Skin of body (tissue), 2 donors: Measurements from ENCODE around the gene SERPINE2. TPM values are rescaled to one million over a fixed set of nuclear protein-coding genes. Genes with fewer than 3 reads are reported as not detected.

ENCODE experiments used
- DNase-seq: peaks from one replicate; lab custom pipeline; 2025; lab: John Stamatoyannopoulos, UW
- total RNA-seq: library from RNA; depleted of rRNA; stranded (reverse); fragments of >200 nt; gene quantifications from one replicate; pipeline ENCODE4 v1.2.3, GENCODE V29; 2014

SERPINE2 gene
- total RNA-seq, 1 donor from 2014 or later, result 32.9 TPM

DNA sequence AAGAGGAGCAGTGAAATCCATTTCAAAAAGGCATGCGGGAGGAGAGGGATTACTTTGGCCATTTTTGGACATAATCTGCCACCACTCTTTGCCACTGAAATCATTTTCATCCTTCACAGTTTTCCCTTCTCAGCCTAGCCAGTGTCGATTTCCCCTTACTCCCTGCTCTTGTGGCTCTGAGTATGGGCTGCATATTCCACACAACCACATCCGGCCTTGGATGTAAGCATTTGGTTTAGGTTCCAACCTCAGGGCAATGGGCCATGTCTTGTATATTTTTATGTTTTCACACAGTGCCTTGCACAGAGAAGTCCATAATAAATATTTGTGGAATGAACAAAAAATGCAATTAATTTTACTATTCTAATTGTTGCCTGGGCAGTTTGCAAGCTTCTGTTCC is 7.7 kb upstream of the SERPINE2 start:
- no peak for DNase-seq

DNA sequence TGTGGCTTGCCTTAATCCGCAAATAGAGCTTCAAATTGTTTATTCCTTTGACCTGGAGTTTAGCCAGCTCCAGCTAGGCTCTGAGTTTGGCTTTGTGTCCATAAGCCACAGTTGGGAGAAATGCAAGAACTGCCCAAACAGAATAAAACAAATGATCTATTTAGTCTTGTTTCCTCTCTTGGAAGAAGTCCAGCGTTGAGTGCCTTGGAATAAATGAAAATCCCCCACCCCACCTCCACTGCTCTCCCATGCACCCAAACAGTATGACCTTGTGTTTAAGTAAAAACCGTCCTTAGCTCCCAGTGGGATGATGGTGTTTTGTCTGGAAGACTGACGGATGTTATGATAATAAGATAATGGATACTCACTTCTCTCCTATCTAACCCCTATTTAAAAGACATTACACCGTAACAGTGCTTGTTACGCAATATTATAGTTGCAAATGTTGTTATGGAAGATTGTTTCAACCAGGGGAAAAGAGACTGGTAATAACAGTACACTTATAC is 3.2 kb upstream of the SERPINE2 start:
- DNase-seq, result no peak

DNA sequence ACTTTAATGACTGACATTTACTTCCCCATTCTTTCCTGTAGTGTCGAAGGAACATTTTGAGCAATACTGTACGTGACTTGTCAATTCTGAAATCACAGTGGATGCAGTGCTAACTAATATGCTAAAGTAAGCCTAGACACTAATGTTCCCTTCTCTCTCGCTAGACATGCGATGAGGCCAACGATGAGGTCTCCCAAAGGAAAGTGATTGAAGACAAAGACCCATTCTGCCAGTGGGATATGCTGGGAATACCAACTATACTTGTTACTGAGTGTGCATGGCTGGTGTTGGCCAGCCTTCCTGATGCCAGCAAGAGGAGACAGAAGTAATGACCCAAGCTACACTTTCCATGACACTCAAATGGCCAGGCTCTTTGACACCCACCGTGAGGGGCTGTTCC is 2.5 kb upstream of the SERPINE2 start:
- DNase-seq, result no peak

DNA sequence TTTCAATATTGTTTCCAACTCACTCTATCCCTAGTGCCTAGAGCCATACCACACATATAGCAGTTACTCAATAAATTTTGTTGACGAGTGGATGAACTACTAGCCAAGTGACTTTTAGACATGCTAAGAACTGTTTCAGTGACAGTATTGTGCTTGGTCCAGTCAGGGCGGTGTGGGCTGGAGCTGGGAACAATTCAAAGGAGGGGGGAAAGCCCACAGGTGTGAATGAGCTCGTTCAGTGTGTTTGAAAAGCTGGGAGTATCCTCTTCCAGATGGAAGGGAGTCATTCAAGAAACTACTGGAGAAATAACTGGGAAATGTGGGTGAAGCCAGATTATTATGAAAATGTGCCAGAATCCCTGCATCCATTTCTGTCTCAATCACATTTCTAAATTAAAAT is 1.7 kb upstream of the SERPINE2 start:
- DNase-seq, result no peak

DNA sequence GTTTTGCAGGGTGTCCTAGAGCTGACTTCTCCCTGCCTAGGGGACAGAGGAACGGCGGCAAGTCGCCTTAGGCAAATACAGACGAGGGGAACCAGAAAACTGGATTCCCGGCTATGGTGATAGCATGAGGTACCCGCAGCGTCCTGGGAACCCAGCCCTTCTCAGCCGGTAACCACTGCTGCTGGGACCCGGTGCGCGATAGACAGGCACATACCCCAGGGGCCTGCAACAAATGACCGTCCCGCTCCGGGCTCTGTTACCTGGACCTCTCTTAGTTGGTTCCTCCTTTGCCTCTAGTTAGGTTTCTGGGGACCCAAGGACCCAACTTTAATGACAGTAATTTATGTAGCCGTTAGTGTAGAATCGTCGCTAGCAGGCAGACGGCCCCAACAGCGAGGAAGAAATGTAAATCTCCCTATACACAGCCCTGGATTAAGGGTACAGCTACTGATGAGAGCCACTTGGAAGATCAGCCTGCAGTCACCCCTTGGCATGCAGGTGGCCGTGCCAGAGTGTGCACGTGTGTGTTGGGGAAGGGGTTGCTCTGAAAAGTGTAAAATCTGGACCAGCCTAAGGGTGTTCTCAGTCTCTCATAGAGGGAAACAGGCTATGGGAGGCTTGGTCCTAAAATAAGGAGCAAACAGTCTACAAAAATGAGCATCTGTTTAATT is 819 bp upstream of the SERPINE2 start:
- no peak for DNase-seq

DNA sequence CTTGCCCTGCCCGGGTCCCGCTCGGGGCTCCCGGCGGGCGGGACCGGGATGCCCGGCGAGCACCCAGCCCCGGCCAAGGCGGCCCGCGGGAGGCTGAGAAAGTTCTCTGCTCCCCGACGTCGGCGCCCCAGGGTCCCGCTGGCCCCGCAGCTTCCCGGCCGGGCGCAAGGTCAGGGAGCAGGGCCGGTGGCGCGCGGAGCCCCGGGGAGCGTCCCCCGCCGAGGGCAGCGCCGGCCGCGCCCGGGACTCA is 331 bp downstream of the SERPINE2 start:
- no peak for DNase-seq

DNA sequence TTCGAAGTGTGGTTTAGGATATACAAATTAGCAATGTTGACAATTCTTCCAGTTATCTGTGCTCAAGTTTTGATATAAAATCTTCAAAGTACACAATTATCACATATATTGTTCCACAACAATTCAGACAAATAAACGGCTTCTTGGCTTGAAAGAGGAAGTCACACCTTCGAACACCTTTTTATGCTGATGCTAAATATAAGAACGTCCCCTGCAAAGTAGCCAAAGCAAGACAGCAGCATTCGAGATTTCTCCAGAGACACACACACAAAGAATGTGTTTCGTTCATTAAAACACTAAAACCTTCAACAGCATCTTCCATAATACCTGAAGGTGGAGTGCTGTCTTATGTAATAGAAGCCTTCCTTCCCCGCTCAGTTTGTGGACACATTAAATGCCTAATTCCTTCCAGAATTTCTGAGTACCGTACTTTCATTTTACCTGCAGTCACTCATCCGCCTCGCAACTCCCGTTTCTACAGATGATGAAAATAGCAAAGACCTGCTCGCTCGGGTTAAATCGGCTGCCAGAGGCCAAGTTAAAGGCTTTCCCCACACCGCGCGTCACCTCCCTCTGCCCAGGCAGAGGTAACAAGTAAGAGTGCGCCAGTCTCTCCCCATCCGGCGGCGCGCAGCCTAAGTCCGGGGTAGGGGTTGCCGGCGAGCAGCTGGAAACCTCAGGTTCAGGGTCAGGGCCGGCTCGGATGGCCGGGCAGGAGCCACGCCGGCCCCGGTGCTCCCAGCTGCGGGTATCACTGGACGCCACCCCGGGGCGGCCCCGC is 847 bp downstream of the SERPINE2 start:
- DNase-seq, result no peak

DNA sequence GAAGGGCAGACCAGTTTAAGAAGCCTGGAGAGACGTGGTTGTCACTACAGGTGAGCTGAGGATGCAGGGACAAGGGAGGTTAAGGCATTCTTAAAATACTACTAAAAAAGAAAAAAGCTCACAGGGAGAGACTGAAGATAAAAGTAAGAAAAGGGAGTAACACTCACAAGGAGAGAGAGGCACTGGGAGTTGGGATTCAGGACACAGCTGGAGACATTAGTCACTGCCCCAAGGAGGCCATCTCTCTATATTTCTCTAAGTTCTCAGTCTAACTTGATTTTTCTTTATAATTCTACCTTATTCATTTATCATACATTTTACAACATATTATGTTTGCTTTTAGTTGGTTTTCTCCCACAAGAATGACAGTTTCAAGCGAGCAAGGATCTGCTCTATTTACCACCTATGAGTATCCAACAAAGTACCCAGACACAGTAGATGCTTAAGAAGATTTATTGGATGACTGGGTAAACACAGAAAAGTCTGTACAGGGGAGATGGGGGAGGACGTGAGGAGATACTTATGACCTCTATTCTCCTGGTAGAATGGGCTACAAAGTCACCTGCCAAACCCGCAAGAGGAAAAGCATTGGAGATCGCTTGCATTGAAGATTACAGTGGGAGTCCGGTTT is 2.2 kb downstream of the SERPINE2 start:
- DNase-seq, result no peak

DNA sequence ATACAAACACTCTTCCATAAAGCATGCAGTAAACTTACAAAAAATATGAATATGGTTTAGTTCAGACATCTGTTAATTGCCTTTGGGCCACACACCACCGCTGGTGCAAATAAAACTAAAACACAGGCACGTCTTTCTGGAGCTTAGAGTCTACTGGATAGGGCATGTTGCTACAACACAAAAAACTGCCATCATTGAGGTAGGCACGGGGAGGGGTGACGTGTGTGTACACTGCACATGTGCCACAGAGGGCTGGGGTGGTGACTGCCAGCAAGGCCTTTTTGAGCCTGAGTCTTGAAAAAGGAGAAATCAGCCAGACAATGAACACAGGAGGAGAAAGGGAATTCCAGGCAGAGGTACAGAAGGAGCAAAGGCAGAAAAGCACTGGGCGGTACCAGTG is 5.1 kb downstream of the SERPINE2 start:
- DNase-seq, result no peak

DNA sequence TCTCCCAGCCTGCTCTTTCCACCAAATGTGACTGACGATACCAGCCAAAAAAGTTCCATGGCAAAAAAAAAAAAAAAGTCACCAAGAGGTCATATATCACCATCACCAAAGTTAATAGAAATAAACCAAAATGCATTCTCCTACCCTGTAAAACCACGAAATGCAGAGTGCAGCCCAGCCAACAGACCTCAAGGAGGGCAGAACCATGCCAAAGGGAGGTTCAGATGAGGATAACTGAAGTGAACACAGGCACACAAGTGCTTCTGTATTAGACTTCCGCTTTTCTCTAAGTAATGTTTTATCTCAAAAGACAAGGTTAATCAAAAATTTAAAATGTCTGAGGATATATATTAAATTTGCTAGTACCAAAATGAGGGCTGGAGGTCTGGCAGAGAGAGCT is 5.5 kb downstream of the SERPINE2 start:
- DNase-seq, result no peak

DNA sequence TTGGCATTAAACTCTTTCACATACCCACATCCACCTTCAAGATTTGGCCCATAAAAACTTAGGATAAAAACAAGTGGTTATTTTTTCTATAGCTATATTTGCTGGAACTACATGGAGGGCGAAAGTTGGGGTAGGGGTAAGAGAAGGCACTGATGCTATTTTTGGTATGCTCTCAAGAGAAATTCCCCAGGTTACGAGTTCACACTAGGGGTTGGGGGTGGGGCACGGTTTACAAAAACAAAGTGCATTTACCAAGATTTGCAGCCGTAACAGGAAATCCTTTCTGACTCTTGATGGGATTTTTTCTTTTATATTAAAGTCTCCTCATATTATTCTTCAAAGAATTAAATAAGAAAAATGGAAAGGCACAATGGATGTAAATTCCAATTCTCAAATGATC is 6.8 kb downstream of the SERPINE2 start:
- no peak for DNase-seq

DNA sequence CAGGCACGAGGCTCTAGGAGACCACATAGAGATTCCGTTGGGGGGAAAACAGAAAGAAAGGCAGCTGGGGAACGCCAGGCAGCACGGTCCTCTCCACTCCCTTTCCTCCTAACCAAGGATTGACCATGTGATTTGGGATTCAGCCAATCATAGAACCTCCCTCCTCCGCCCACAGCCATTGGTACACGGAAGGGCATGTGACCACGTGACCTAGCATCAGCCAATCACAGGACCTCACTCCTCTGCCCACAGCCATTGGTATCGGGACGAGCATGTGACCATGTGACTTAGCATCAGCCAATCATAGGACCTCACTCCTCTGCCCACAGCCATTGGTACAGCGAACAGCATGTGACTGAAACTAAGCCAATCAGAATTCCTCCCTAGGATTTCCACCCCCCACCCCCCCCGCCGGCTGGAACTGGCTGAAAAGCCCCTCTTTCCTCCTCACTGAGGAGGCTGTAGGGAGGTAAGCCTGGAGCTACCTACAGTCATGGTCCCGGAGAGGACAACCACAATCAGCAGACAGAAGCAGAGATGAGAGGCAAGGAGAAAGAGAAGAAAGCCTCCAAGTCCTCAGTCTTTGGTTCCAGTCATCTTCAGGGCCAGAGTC is 7.6 kb downstream of the SERPINE2 start:
- DNase-seq, result no peak

DNA sequence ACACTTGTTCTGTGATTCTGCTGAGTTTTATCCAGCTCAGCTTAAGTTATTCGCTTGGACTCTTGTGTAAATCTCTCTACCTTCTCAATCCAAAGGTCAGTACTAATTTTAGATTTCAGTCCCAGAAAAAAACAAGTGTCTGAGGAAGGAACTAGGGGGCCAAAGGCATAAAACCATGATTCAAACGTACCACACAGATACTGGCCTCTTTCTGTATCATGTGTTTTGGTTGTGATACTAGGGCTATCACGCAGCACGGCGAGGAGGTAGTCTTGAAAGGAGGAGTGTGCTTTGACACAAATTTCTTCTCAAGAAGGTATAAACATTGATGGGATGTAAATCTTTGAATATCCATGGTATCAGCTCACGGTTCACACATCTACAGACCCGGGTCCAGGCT is 8.3 kb downstream of the SERPINE2 start:
- no peak for DNase-seq

DNA sequence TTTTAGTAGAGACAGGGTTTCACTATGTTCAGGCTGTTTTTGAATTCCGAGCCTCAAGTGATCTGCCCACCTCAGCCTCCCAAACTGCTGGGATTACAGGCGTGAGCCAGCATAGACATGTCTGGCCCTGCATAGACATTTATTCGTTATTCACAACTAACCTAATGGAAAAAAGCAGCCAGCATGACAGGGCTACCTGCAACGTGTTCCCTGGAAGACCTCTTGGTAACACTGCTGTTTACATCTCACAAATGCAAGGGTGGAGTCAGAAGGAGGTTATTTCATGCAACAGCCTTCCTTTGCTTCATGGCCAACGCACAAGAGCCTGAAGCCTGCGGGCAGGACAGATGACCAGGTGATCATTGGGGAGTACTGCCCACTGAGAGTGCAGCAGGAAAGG is 9.2 kb downstream of the SERPINE2 start:
- DNase-seq, result no peak

DNA sequence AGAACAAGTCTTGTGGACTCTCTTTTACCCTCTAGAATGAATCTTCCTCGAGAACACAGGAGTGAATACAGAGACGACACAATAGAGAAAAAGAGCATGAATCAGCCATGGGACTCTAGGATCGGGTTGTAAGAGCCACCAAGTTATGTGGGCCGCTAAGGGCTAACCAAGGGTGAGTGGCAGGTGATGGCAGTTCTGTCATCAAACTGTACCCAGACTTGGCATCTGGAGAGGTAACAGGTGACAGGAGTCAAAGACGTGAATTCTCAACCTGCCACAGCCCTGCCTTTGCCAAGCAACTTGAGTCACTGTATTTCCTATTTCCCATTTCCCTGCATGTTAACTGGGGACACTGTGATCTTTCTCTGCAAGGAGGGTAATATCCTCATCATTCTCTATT is 11.2 kb downstream of the SERPINE2 start:
- no peak for DNase-seq

DNA sequence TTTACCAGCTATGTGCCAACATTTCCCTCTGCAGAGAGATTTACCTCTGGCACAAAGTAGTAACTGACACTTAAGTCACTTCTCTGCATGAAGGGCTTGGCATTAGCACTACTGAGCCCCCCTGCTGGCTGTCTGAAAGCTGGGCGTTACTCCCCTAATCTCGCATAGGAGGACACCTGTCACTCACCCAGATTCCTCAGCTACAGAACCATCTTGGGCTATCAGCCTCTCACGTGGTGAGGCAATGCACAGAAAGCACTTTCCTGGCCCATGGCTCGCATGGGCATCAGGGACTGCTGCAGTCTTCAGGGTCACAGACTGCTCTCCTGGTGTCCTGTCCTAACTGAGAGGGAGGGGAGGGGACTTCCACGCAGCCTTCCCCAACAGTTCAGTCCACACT is 12.0 kb downstream of the SERPINE2 start:
- DNase-seq, result no peak

DNA sequence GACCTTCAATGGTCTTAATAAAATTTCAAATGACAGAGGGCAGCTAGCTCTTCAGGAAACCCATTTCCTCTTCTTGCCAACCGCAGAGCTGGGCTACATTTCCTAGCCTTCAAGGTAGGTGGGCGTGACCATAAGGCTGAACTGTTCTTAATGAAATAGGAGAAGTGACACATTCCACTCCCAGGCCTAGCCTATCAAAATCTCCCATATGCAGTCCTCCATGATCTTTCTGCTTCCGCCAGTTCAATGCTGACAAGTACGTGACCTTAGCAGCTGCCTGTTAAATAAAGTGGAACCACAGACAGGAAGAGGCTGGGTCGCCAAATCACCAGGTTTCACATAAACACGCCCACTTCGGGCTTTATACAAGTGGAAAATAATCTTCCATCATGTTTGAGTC is 13.2 kb downstream of the SERPINE2 start:
- DNase-seq, result no peak

DNA sequence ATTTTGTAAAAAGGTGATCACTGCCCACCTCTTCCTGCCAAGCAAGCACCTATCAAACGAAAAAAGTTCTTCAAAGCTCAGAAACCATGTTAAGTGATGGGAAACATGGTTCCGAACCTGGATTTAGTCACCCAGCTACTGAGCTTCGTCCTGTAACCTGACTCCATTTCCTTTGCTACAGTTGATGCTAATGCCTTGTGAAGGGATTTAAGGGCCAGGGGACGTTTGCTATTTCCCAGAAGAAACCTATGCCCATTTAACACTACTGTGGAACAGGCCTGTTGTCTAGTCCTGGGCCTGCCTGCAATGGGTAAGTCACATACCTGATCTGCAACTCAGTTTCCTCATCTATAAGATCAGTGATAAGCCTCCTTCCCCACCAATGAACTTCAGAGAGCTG is 14.8 kb downstream of the SERPINE2 start:
- DNase-seq, result no peak

DNA sequence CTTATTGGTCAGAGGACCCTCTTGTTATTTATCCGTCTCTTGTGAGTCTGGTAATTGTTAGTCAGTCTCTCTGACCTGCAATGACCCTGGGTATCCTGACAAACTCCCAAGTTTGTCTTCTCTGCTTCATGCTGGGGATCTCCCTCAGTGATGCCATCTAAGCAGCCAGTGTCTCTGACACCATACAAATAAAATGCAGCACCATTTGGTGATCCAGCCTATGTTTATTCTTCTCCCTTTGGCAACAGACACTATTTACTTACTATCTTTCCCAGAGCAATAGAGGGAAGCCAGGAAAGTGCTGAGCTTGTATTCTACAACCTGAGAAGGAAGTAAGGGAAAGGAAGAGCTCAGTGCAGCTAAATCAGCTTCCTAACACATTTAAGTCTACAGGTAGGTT is 15.9 kb downstream of the SERPINE2 start:
- no peak for DNase-seq

DNA sequence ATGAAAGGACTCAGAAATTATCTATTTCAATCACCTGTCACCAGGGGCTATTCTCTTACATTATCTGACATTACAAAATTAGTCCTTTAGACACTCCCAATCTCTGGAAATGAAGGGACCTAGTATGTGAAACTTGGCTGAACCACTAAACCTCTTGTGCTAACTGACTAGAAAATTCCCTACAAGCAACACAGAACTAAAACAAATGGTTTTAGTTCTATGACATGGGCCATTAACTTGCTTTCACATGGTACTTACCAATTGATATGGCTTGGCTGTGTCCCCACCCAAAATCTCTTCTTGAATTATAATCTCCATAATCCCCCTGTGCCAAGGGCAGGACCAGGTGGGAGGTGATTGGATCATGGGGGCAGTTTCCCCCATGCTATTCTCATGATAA is 16.6 kb downstream of the SERPINE2 start:
- no peak for DNase-seq

DNA sequence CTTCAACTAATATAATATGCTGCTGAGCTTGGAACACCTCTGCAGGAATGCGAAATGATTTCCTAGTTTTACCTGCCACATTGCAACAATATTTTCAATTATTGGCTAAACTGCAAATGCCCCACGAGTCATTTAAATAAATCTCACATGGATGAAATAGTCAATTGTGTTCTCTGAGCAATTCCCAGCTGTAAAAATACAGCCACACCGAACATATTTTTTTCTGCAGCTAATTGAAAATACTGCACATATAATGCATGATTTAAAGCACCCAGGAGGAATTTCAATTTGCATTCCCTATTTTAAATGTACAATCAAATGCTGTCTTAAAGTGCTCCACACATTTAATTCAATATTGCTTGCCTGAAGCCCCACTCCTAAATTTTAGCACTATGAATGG is 18.6 kb downstream of the SERPINE2 start:
- DNase-seq, result no peak

DNA sequence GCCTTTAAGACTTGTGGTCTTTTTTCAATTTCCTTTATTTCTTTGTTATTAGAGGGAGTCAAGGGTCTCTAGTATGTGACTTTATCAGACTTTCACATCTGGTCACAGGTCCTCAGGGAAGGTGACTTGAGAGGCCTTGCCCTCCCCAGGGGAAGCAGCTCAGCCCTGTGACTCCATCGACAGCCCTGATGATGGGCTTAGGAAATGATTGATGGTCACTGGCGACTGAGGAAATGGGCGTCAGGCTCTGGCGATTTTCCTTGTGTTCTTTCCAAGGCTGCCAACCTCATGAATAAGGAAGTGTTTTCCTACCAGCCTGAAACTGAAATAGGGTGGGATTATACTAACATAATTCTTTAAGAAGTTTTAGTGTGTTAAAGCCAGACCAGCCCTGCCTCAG is 21.1 kb downstream of the SERPINE2 start:
- no peak for DNase-seq

DNA sequence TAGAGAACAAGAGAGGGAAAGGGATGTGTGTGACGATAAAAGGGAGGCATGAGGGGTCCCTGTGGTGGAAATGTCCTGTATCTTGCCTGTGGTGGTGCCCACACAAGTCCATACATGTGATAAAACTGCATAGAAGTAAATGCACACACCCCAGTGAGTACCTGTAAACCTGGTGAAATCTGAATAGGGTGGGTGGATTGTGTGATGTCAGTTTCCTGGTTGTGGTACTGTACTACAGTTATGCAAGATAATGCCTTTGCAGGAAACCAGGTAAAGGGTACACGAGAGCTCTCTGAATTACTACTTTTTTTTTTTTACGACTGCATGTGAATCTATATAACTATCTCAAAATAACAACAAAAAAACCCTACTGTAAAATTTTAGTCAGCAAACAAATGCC is 22.1 kb downstream of the SERPINE2 start:
- DNase-seq, result no peak
